Measurements from ENCODE around the gene MYO18B.

MYO18B gene

GRCh38 chr22:25800766-25801165 is 58.8 kb downstream of the MYO18B start:
- in situ Hi-C loops (cut with MboI; ENCODE audit: low sequenced_read_pairs, unreplicated experiment), result no loop called here
- no peak for DNase-seq (ENCODE audit: low spot score)
- no peak for TF ChIP-seq CTCF (IDR thresholded peaks at IDR 0.05; ENCODE audit: borderline replicate concordance, control extremely low read depth, extremely low read depth, insufficient read depth, missing control alignments)

- DNase-seq (ENCODE audit: low spot score), result no peak
- no peak for TF ChIP-seq CTCF (IDR thresholded peaks at IDR 0.05; ENCODE audit: borderline replicate concordance, control extremely low read depth, extremely low read depth, insufficient read depth, missing control alignments)
- in situ Hi-C loops (cut with MboI; ENCODE audit: low sequenced_read_pairs, unreplicated experiment), result no loop called here
Observed at GRCh38 chr22:25802018-25802417, 60.0 kb downstream of the MYO18B start.

- DNase-seq (ENCODE audit: low spot score), result no peak
- in situ Hi-C loops (cut with MboI; ENCODE audit: low sequenced_read_pairs, unreplicated experiment), result no loop called here
- no peak for TF ChIP-seq CTCF (IDR thresholded peaks at IDR 0.05; ENCODE audit: borderline replicate concordance, control extremely low read depth, extremely low read depth, insufficient read depth, missing control alignments)
Observed at GRCh38 chr22:25804676-25805075, 62.7 kb downstream of the MYO18B start.

GRCh38 chr22:25806579-25806978 is 64.6 kb downstream of the MYO18B start:
- no peak for DNase-seq (ENCODE audit: low spot score)
- TF ChIP-seq CTCF (IDR thresholded peaks at IDR 0.05; ENCODE audit: borderline replicate concordance, control extremely low read depth, extremely low read depth, insufficient read depth, missing control alignments), result no peak
- in situ Hi-C loops (cut with MboI; ENCODE audit: low sequenced_read_pairs, unreplicated experiment), result no loop called here

- no peak for DNase-seq (ENCODE audit: low spot score)
- in situ Hi-C loops (cut with MboI; ENCODE audit: low sequenced_read_pairs, unreplicated experiment), result no loop called here
Observed at GRCh38 chr22:25814685-25815084, 72.7 kb downstream of the MYO18B start.

GRCh38 chr22:25815561-25815960 is 73.6 kb downstream of the MYO18B start:
- DNase-seq (ENCODE audit: low spot score), result no peak
- in situ Hi-C loops (cut with MboI; ENCODE audit: low sequenced_read_pairs, unreplicated experiment), result no loop called here
- TF ChIP-seq CTCF (IDR thresholded peaks at IDR 0.05; ENCODE audit: borderline replicate concordance, control extremely low read depth, extremely low read depth, insufficient read depth, missing control alignments), result no peak

More at GRCh38 chr22:25814685-25815084, 72.7 kb downstream of the MYO18B start:
- no peak for TF ChIP-seq CTCF (IDR thresholded peaks at IDR 0.05; ENCODE audit: borderline replicate concordance, control extremely low read depth, extremely low read depth, insufficient read depth, missing control alignments)

Data from GM13976 (cell line).